PC-3 (cell line): Measurements from ENCODE around the gene TMEM191C. TPM values are rescaled to one million over a fixed set of nuclear protein-coding genes. Genes with fewer than 3 reads are reported as not detected.
"Not testable (repeated sequence)": the region's sequence is repeated elsewhere in the genome, so short reads cannot be mapped to it uniquely, and the experiment has no call there.

Experiments used
- ATAC-seq: fragments of 200-7000 bp; cut with Tn5 transposase; 2 replicates; pipeline ENCODE4 v1.9.1; 2020; ENCODE audit warnings: mild to moderate bottlenecking, moderate library complexity
- BruUV-seq: library from RNA; stranded (reverse); fragments of 400-500 nt; replicated peaks from 2 replicates; lab custom pipeline; 2021; lab: Mats Ljungman, UMichigan
- CTCF ChIA-PET: fragments of 300-600 bp; sonication (Branson Sonifier 250); formaldehyde crosslinking; loops from one replicate; lab custom pipeline; 2022; ENCODE audit warnings: antibody characterized with exemption; lab: Charles Lee
- POLR2A ChIA-PET: fragments of 300-600 bp; sonication (Branson Sonifier 250); formaldehyde crosslinking; loops from one replicate; lab custom pipeline; 2022; ENCODE audit warnings: antibody characterized with exemption; ENCODE audit not compliant: unreplicated experiment; lab: Charles Lee
- DNase-seq: peaks from one replicate; pipeline ENCODE4 v3.0.0-alpha.2; 2015
- H2AFZ ChIP-seq: fragments of 300-600 bp; sonication (generic); 2 replicates; pipeline ENCODE4 v1.6.0; 2016; ENCODE audit warnings: antibody characterized with exemption, low read length
- H3F3A ChIP-seq: fragments of 300-600 bp; sonication (generic); one replicate; pipeline ENCODE4 v1.6.0; 2017; ENCODE audit warnings: antibody characterized with exemption, low read length, control low read depth, mild to moderate bottlenecking; ENCODE audit not compliant: unreplicated experiment
- H3K27ac ChIP-seq: fragments of 300-600 bp; sonication (generic); 2 replicates; pipeline ENCODE4 v1.5.1; 2016; ENCODE audit warnings: mild to moderate bottlenecking, low read length
- H3K27me3 ChIP-seq: fragments of 300-600 bp; sonication (generic); 2 replicates; pipeline ENCODE4 v1.6.1; 2016; ENCODE audit warnings: low read length, mixed read lengths
- H3K36me3 ChIP-seq: fragments of 300-600 bp; sonication (generic); 2 replicates; pipeline ENCODE4 v1.6.1; 2016; ENCODE audit warnings: low read depth, mixed run types, low read length, mixed read lengths
- H3K4me1 ChIP-seq: fragments of 300-600 bp; sonication (generic); 2 replicates; pipeline ENCODE4 v1.5.1; 2016; ENCODE audit warnings: low read length; ENCODE audit not compliant: insufficient read depth
- H3K4me2 ChIP-seq: fragments of 300-600 bp; sonication (generic); 2 replicates; pipeline ENCODE4 v1.6.0; 2016; ENCODE audit warnings: low read length
- H3K4me3 ChIP-seq: fragments of 300-600 bp; sonication (generic); 2 replicates; pipeline ENCODE4 v1.5.1; 2016; ENCODE audit warnings: mild to moderate bottlenecking, low read length, mixed read lengths
- H3K79me2 ChIP-seq: fragments of 300-600 bp; sonication (generic); 2 replicates; pipeline ENCODE4 v1.6.1; 2017; ENCODE audit warnings: low read length, mixed read lengths
- H3K9ac ChIP-seq: fragments of 300-600 bp; sonication (generic); 2 replicates; pipeline ENCODE4 v1.6.0; 2016; ENCODE audit warnings: mild to moderate bottlenecking, low read length
- H3K9me2 ChIP-seq: fragments of 300-600 bp; sonication (generic); replicated peaks from 2 replicates; pipeline ENCODE4 v1.6.1; 2016; ENCODE audit warnings: mixed run types, low read length, mixed read lengths
- H3K9me3 ChIP-seq: fragments of 300-600 bp; sonication (generic); 2 replicates; pipeline ENCODE4 v1.6.1; 2016; ENCODE audit warnings: low read length, mixed read lengths
- H4K20me1 ChIP-seq: fragments of 300-600 bp; sonication (generic); 2 replicates; pipeline ENCODE4 v1.6.1; 2016; ENCODE audit warnings: low read length, mixed read lengths
- intact Hi-C: fragments of 100-400 bp; cut with micrococcal nuclease; formaldehyde crosslinking; loops from 2 replicates; pipeline ENCODE4 v1.9.0; 2023
- total RNA-seq: library from RNA; depleted of rRNA; stranded (reverse); fragments of >200 nt; gene quantifications from 2 replicates; pipeline ENCODE4 v1.2.3, GENCODE V29; 2014

TMEM191C gene
- total RNA-seq, 1 experiment from 2014 or later, result 6.7 TPM

DNA sequence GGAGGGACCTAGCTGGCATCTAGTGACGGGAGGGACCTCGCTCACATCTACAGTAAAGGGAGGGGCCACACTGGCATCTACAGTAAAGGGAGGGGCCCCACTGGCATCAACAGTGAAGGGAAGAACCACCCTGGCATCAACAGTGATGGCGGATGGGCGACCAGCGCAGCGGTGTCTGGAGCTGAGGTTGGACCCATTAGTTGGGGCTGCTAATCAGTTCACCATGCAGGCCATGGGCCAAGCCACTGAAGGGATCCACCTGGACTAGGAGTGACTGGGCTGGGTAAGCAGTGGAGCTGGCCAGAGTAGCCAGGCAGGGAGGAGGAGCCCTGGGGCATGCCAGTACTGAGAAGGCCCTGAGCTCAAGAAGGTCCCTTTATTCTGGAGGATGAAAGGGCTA is 23.4 kb downstream of the TMEM191C start:
- H3F3A ChIP-seq, DNase-seq, CTCF ChIA-PET, H3K27me3 ChIP-seq, H3K9ac ChIP-seq, H3K4me2 ChIP-seq, H3K9me3 ChIP-seq, H3K4me1 ChIP-seq, intact Hi-C loops, H3K4me3 ChIP-seq, BruUV-seq, H3K9me2 ChIP-seq, H3K79me2 ChIP-seq, POLR2A ChIA-PET, H3K36me3 ChIP-seq, H3K27ac ChIP-seq, H2AFZ ChIP-seq, ATAC-seq, H4K20me1 ChIP-seq: not testable (repeated sequence)

DNA sequence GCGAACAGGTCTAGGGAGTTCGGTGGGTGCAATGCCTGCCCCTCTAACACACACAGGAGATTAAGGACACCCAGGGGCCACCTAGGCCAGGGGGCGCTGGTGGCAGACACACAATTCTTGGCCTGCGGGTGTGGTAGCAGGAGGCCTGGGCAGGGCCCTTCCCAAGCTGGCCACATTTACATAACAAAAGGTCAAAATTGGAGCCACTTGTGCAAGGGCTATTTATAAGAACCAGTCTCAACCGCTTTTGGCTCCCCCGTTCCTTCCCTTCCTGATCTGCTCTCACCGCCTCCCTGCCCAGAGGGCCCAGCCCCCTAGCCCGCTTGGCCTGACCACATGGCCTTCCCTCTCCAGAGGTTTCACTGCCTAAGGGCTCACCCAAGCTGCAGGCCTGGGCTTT is 25.1 kb downstream of the TMEM191C start:
- ATAC-seq, H3K27me3 ChIP-seq, H4K20me1 ChIP-seq, H3K36me3 ChIP-seq, H3K27ac ChIP-seq, H3K9ac ChIP-seq, DNase-seq, H3K9me3 ChIP-seq, H3K79me2 ChIP-seq, intact Hi-C loops, POLR2A ChIA-PET, CTCF ChIA-PET, BruUV-seq, H3K4me3 ChIP-seq, H3K9me2 ChIP-seq, H3F3A ChIP-seq, H3K4me2 ChIP-seq, H3K4me1 ChIP-seq, H2AFZ ChIP-seq: not testable (repeated sequence)

DNA sequence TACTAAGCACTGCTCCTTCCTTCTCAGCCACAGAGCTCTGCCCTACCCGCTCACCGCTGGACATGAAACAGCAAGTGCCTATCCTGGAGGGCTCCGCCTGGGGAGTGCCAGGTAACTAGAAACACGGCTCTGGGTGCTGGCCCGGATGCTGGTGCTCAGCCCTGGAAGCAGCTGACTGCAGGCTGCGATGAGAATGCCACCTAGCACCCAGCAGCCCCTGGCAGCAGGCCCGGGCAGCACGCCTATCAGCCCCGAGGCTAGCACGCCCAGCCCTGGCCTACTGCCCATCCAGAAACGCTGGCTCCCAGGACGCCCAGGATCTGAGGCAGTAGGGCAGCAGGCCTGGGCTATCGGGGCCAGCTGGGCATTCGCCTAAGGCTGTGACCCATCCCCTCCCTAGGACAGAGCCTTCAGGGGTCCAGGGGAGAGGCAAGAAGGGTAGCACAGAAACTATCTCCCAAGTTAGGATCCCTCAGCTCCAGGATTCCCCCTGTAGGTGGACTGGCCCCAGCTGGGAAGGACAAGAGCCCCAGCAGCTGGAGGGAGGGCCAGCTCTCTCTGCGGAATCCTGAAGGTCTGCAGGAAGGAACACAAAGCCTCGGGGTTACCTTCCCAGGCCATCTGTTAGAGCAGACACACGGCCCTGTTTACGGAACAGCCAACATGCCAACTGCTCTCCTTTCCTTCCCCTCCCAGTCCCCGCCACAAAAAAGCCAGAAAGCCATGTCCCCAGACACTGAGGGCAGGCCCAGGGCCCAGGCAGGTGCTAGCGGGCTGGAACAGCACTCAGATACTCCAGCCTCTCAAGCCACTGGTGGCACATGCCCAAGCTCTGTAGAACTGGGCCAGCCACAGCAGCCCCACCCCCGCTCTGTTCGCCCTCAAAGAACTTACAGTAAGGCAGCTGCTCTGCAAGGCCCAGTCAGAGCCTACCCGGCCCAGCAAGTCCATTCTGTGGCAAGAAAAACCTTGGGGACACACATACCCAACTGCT is 26.9 kb downstream of the TMEM191C start:
- DNase-seq, BruUV-seq, H3K9me3 ChIP-seq, H3K27ac ChIP-seq, H4K20me1 ChIP-seq, H3F3A ChIP-seq, CTCF ChIA-PET, H3K4me1 ChIP-seq, H3K9ac ChIP-seq, H2AFZ ChIP-seq, H3K4me3 ChIP-seq, H3K27me3 ChIP-seq, intact Hi-C loops, H3K4me2 ChIP-seq, H3K9me2 ChIP-seq, H3K79me2 ChIP-seq, H3K36me3 ChIP-seq, POLR2A ChIA-PET: not testable (repeated sequence)
- ATAC-seq, result peak; percentile 72

DNA sequence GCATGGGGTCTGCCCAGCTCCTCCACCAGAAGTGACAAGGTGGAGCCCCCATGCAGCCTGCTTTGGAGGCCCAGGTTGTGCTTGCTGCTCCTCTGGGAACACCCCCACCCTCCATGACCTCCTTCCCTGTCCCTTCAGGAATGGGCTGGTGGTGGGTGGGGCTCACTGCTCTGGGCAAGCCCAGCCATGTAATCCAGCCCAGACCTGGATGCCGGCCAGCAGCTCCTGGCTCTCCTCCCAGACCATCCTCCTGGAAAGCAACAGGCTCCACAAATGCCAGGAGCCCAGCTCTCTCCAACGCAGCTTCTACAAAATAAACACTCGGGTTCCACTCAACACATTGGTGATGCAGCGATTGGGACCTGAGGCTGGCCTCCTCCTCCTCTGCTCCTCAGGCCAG is 30.8 kb downstream of the TMEM191C start:
- H3K36me3 ChIP-seq, H3K4me2 ChIP-seq, H3K9me3 ChIP-seq, intact Hi-C loops, H3K9ac ChIP-seq, DNase-seq, H3K9me2 ChIP-seq, CTCF ChIA-PET, POLR2A ChIA-PET, BruUV-seq, H3K79me2 ChIP-seq, H2AFZ ChIP-seq, H3K4me3 ChIP-seq, H3K27me3 ChIP-seq, H4K20me1 ChIP-seq, H3F3A ChIP-seq, H3K27ac ChIP-seq, H3K4me1 ChIP-seq: not testable (repeated sequence)
- ATAC-seq, result peak; percentile 72

DNA sequence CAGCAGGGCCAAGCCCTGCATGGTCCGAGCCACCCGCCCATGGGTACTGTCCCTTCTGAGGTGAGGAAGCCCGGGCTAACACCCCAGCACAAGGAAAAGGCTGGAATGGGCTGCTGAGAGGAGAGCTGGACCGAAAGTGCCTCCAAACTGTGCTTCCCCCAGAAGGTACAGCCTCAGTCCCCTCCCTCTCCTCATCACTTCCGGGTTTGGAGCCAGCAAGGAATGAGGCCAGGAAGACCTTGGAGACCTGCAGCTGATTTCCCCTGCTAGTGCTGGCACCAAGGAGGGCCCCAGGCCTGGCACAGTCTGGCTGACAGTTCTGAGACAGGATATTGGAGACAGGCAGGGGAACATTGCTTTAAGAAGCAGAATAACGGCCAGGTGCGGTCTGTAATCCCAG is 31.3 kb downstream of the TMEM191C start:
- intact Hi-C loops, H4K20me1 ChIP-seq, H3K9me3 ChIP-seq, H3K27ac ChIP-seq, CTCF ChIA-PET, H3K9me2 ChIP-seq, H3K27me3 ChIP-seq, BruUV-seq, H3F3A ChIP-seq, POLR2A ChIA-PET, H3K79me2 ChIP-seq, H3K4me3 ChIP-seq, H3K4me2 ChIP-seq, H3K4me1 ChIP-seq, DNase-seq, H2AFZ ChIP-seq, H3K9ac ChIP-seq, H3K36me3 ChIP-seq: not testable (repeated sequence)
- ATAC-seq, result peak; percentile 14; the same call in 1 of the 2 replicates

GRCh38 chr22:21499623-21500506 is 32.7 kb downstream of the TMEM191C start:
- CTCF ChIA-PET, H3K79me2 ChIP-seq, H2AFZ ChIP-seq, H3K4me1 ChIP-seq, ATAC-seq, DNase-seq, H3K27me3 ChIP-seq, H3K36me3 ChIP-seq, POLR2A ChIA-PET, BruUV-seq, H3F3A ChIP-seq, H4K20me1 ChIP-seq, H3K9ac ChIP-seq, H3K4me3 ChIP-seq, intact Hi-C loops, H3K4me2 ChIP-seq, H3K9me2 ChIP-seq, H3K9me3 ChIP-seq, H3K27ac ChIP-seq: not testable (repeated sequence)
